Measurements from ENCODE around the gene HS3ST3A1.

HS3ST3A1 gene

GRCh38 chr17:13503526-13503925 lies 98.2 kb downstream of the HS3ST3A1 start:
- H3K4me2 ChIP-seq (ENCODE audit: low read length, poor library complexity, severe bottlenecking): no peak overlapping the region
- no peak overlapping the region for H3K23ac ChIP-seq (ENCODE audit: low read length in 2 of 2)
- H2BK12ac ChIP-seq (ENCODE audit: low read length in 2 of 2): no peak overlapping the region
- H2AFZ ChIP-seq (ENCODE audit: low read depth, low read length): no peak overlapping the region
- DNase-seq: no peak
- H3K27ac ChIP-seq (ENCODE audit: low read length, poor library complexity, severe bottlenecking): no peak overlapping the region
- no peak overlapping the region for H2BK15ac ChIP-seq (ENCODE audit: low read depth, poor library complexity, severe bottlenecking)
- no peaks in the 10 kb centered on the region for H3K4me1 ChIP-seq (ENCODE audit: control insufficient read depth, insufficient read depth, low read depth, low read length)
- no peaks in the 10 kb centered on the region for H3K9me3 ChIP-seq (ENCODE audit: control insufficient read depth, low read length)
- no peak overlapping the region for H3K4ac ChIP-seq (ENCODE audit: low read depth in 1 of 2, low read length in 2 of 2)
- no peak overlapping the region for H4K91ac ChIP-seq (ENCODE audit: low read length)
- H2BK120ac ChIP-seq (ENCODE audit: low read depth, low read length): no peak overlapping the region
- H3K18ac ChIP-seq (ENCODE audit: low read depth in 1 of 2, low read length in 2 of 2): no peak overlapping the region
- no peaks in the 10 kb centered on the region for H3K79me1 ChIP-seq (replicated peaks; ENCODE audit: low read length, poor library complexity, severe bottlenecking)
- H2AK5ac ChIP-seq (ENCODE audit: low read length, severe bottlenecking): no peak overlapping the region
- no peak overlapping the region for H4K8ac ChIP-seq (ENCODE audit: low read length)
- H2BK5ac ChIP-seq (ENCODE audit: low read depth, low read length, poor library complexity, severe bottlenecking): no peak overlapping the region
- WGBS: 94% methylated on average over 3 of the region's 6 CpGs
- peaks cover 0 to 4% of the 10 kb centered on the region in 2 experiments for H3K36me3 ChIP-seq (ENCODE audit: control insufficient read depth in 1 of 2, insufficient read depth in 2 of 2, low read depth in 1 of 2, low read length in 2 of 2)
- H3K4me3 ChIP-seq (ENCODE audit: insufficient read depth in 1 of 2, low read depth in 1 of 2, low read length in 2 of 2): no peak overlapping the region
- no peak overlapping the region for H3K9ac ChIP-seq (ENCODE audit: low read length)
- H3K14ac ChIP-seq (ENCODE audit: low read length in 2 of 2): no peak overlapping the region
- no peaks in the 10 kb centered on the region for H3K27me3 ChIP-seq (ENCODE audit: control insufficient read depth in 1 of 2, insufficient read depth in 1 of 2, low read length in 2 of 2)

GRCh38 chr17:13502263-13502662 lies 99.5 kb downstream of the HS3ST3A1 start:
- 90% methylated on average over 2 of the region's 2 CpGs for WGBS
- Histone ChIP-seq H3K4ac (ENCODE audit: low read depth in 1 of 2, low read length in 2 of 2) (no peak overlapping the region), H3K36me3 (ENCODE audit: control insufficient read depth in 1 of 2, insufficient read depth in 2 of 2, low read depth in 1 of 2, low read length in 2 of 2) (peaks cover 0 to 4% of the 10 kb centered on the region in 2 experiments)

DNA sequence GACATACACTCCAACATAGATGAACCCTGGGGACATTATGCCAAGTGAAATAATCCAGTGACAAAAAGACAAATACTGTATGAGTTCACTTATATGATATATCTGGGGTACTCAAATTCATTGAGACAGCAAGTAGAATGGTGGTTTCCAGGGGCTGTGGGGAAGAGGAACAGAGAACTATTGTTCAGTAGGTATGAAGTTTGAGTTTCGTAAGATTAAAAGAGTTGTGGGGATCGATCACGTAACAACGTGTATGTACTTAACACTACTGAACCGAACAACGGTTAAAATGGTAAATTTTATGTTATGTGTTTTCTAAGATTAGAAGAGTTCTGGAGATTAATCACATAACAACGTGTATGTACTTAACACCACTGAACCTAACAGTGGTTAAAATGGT lies 100.8 kb downstream of the HS3ST3A1 start:
- DNase-seq: no peak
- H3K9ac ChIP-seq (ENCODE audit: low read length): no peak overlapping the region
- no peak overlapping the region for H2BK120ac ChIP-seq (ENCODE audit: low read depth, low read length)
- H3K27me3 ChIP-seq (ENCODE audit: control insufficient read depth in 1 of 2, insufficient read depth in 1 of 2, low read length in 2 of 2): no peaks in the 10 kb centered on the region
- H3K36me3 ChIP-seq (ENCODE audit: control insufficient read depth in 1 of 2, insufficient read depth in 2 of 2, low read depth in 1 of 2, low read length in 2 of 2): peaks cover 0 to 9% of the 10 kb centered on the region in 2 experiments
- no peak overlapping the region for H2BK15ac ChIP-seq (ENCODE audit: low read depth, poor library complexity, severe bottlenecking)
- H2AFZ ChIP-seq (ENCODE audit: low read depth, low read length): no peak overlapping the region
- H2BK12ac ChIP-seq (ENCODE audit: low read length in 2 of 2): no peak overlapping the region
- H3K9me3 ChIP-seq (ENCODE audit: control insufficient read depth, low read length): no peaks in the 10 kb centered on the region
- no peak overlapping the region for H3K4ac ChIP-seq (ENCODE audit: low read depth in 1 of 2, low read length in 2 of 2)
- H2AK5ac ChIP-seq (ENCODE audit: low read length, severe bottlenecking): no peak overlapping the region
- no peak overlapping the region for H3K18ac ChIP-seq (ENCODE audit: low read depth in 1 of 2, low read length in 2 of 2)
- no peak overlapping the region for H4K8ac ChIP-seq (ENCODE audit: low read length)
- H3K79me1 ChIP-seq (replicated peaks; ENCODE audit: low read length, poor library complexity, severe bottlenecking): no peaks in the 10 kb centered on the region
- no peak overlapping the region for H4K91ac ChIP-seq (ENCODE audit: low read length)
- H2BK5ac ChIP-seq (ENCODE audit: low read depth, low read length, poor library complexity, severe bottlenecking): no peak overlapping the region
- H3K23ac ChIP-seq (ENCODE audit: low read length in 2 of 2): no peak overlapping the region
- H3K14ac ChIP-seq (ENCODE audit: low read length in 2 of 2): no peak overlapping the region
- no peak overlapping the region for H3K4me3 ChIP-seq (ENCODE audit: insufficient read depth in 1 of 2, low read depth in 1 of 2, low read length in 2 of 2)
- 88% methylated on average over 5 of the region's 7 CpGs for WGBS
- H3K27ac ChIP-seq (ENCODE audit: low read length, poor library complexity, severe bottlenecking): no peak overlapping the region
- no peak overlapping the region for H3K4me2 ChIP-seq (ENCODE audit: low read length, poor library complexity, severe bottlenecking)
- no peaks in the 10 kb centered on the region for H3K4me1 ChIP-seq (ENCODE audit: control insufficient read depth, insufficient read depth, low read depth, low read length)

More at GRCh38 chr17:13502263-13502662, 99.5 kb downstream of the HS3ST3A1 start:
- Histone ChIP-seq H3K18ac (ENCODE audit: low read depth in 1 of 2, low read length in 2 of 2) (no peak overlapping the region), H3K9ac (ENCODE audit: low read length) (no peak overlapping the region), H3K4me3 (ENCODE audit: insufficient read depth in 1 of 2, low read depth in 1 of 2, low read length in 2 of 2) (no peak overlapping the region), H3K79me1 (replicated peaks; ENCODE audit: low read length, poor library complexity, severe bottlenecking) (no peaks in the 10 kb centered on the region), H3K9me3 (ENCODE audit: control insufficient read depth, low read length) (no peaks in the 10 kb centered on the region), H2BK5ac (ENCODE audit: low read depth, low read length, poor library complexity, severe bottlenecking) (no peak overlapping the region), H4K91ac (ENCODE audit: low read length) (no peak overlapping the region), H3K27me3 (ENCODE audit: control insufficient read depth in 1 of 2, insufficient read depth in 1 of 2, low read length in 2 of 2) (no peaks in the 10 kb centered on the region), H3K23ac (ENCODE audit: low read length in 2 of 2) (no peak overlapping the region), H2BK120ac (ENCODE audit: low read depth, low read length) (no peak overlapping the region), H2BK15ac (ENCODE audit: low read depth, poor library complexity, severe bottlenecking) (no peak overlapping the region), H2AFZ (ENCODE audit: low read depth, low read length) (no peak overlapping the region), H3K27ac (ENCODE audit: low read length, poor library complexity, severe bottlenecking) (no peak overlapping the region), H2AK5ac (ENCODE audit: low read length, severe bottlenecking) (no peak overlapping the region), H3K4me2 (ENCODE audit: low read length, poor library complexity, severe bottlenecking) (no peak overlapping the region), H3K14ac (ENCODE audit: low read length in 2 of 2) (no peak overlapping the region), H3K4me1 (ENCODE audit: control insufficient read depth, insufficient read depth, low read depth, low read length) (no peaks in the 10 kb centered on the region), H2BK12ac (ENCODE audit: low read length in 2 of 2) (no peak overlapping the region), H4K8ac (ENCODE audit: low read length) (no peak overlapping the region)
- no peak for DNase-seq

DNA sequence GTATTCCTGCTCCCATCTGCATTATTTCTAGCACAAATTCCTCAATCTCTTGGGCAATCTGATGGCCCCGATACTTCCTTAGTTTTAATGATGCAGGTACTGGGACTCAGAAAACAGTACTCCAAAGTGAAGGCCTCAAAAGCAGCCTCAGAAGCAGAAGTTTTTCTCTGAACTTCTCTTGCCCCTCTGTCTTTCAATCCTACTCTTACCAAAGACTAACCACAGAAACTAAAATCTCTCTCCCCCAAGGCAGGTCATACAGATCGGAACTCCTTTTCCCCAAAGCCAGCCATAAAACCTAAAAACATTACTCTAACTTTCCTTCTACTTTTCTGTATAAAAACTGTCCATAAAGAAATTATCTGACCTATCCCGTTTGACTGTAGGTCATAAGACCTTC lies 103.5 kb downstream of the HS3ST3A1 start:
- no peak for DNase-seq
- Histone ChIP-seq H4K91ac (ENCODE audit: low read length) (no peak overlapping the region), H3K4me1 (ENCODE audit: control insufficient read depth, insufficient read depth, low read depth, low read length) (no peaks in the 10 kb centered on the region), H3K36me3 (ENCODE audit: control insufficient read depth in 1 of 2, insufficient read depth in 2 of 2, low read depth in 1 of 2, low read length in 2 of 2) (peaks cover 0 to 29% of the 10 kb centered on the region in 2 experiments), H3K14ac (ENCODE audit: low read length in 2 of 2) (no peak overlapping the region), H4K8ac (ENCODE audit: low read length) (no peak overlapping the region), H3K4me3 (ENCODE audit: insufficient read depth in 1 of 2, low read depth in 1 of 2, low read length in 2 of 2) (no peak overlapping the region), H3K27me3 (ENCODE audit: control insufficient read depth in 1 of 2, insufficient read depth in 1 of 2, low read length in 2 of 2) (no peaks in the 10 kb centered on the region), H2BK5ac (ENCODE audit: low read depth, low read length, poor library complexity, severe bottlenecking) (no peak overlapping the region), H2AFZ (ENCODE audit: low read depth, low read length) (no peak overlapping the region), H2AK5ac (ENCODE audit: low read length, severe bottlenecking) (no peak overlapping the region), H3K9ac (ENCODE audit: low read length) (no peak overlapping the region), H3K4ac (ENCODE audit: low read depth in 1 of 2, low read length in 2 of 2) (no peak overlapping the region), H3K27ac (ENCODE audit: low read length, poor library complexity, severe bottlenecking) (no peak overlapping the region), H3K9me3 (ENCODE audit: control insufficient read depth, low read length) (no peaks in the 10 kb centered on the region), H2BK12ac (ENCODE audit: low read length in 2 of 2) (no peak overlapping the region), H3K4me2 (ENCODE audit: low read length, poor library complexity, severe bottlenecking) (no peak overlapping the region), H3K18ac (ENCODE audit: low read depth in 1 of 2, low read length in 2 of 2) (no peak overlapping the region), H2BK120ac (ENCODE audit: low read depth, low read length) (no peak overlapping the region), H3K23ac (ENCODE audit: low read length in 2 of 2) (no peak overlapping the region), H2BK15ac (ENCODE audit: low read depth, poor library complexity, severe bottlenecking) (no peak overlapping the region), H3K79me1 (replicated peaks; ENCODE audit: low read length, poor library complexity, severe bottlenecking) (no peaks in the 10 kb centered on the region)
- WGBS: 95% methylated on average over 3 of the region's 3 CpGs
